Measurements from ENCODE around the gene SPTAN1.

The SPTAN1 gene

GRCh38 chr9:128632486-128632885, 80.1 kb downstream of the SPTAN1 start:
- DNase-seq (ENCODE audit: low read depth), result no peak

GRCh38 chr9:128633057-128633456, 80.7 kb downstream of the SPTAN1 start:
- no peak for DNase-seq (ENCODE audit: low read depth)

- DNase-seq (ENCODE audit: low read depth), result no peak
Observed at GRCh38 chr9:128633601-128634000, 81.2 kb downstream of the SPTAN1 start.

GRCh38 chr9:128634111-128634510, 81.7 kb downstream of the SPTAN1 start:
- DNase-seq (ENCODE audit: low read depth), result no peak

- DNase-seq (ENCODE audit: low read depth), result no peak
Observed at GRCh38 chr9:128634651-128635262, 82.4 kb downstream of the SPTAN1 start.

- no peak for DNase-seq (ENCODE audit: low read depth)
Observed at GRCh38 chr9:128635266-128636023, 83.1 kb downstream of the SPTAN1 start.

GRCh38 chr9:128636024-128636390, 83.6 kb downstream of the SPTAN1 start:
- DNase-seq (ENCODE audit: low read depth), result no peak

GRCh38 chr9:128636556-128637530, 84.5 kb downstream of the SPTAN1 start:
- DNase-seq (ENCODE audit: low read depth), result no peak

- no peak for DNase-seq (ENCODE audit: low read depth)
Observed at GRCh38 chr9:128637656-128638055, 85.3 kb downstream of the SPTAN1 start.

- DNase-seq (ENCODE audit: low read depth), result no peak
Observed at GRCh38 chr9:128638580-128638979, 86.2 kb downstream of the SPTAN1 start.

GRCh38 chr9:128640603-128641002, 88.2 kb downstream of the SPTAN1 start:
- DNase-seq (ENCODE audit: low read depth), result no peak

GRCh38 chr9:128642675-128643245, 90.4 kb downstream of the SPTAN1 start:
- no peak for DNase-seq (ENCODE audit: low read depth)

- no peak for DNase-seq (ENCODE audit: low read depth)
Observed at GRCh38 chr9:128643519-128644300, 91.3 kb downstream of the SPTAN1 start.

GRCh38 chr9:128648206-128648605, 95.8 kb downstream of the SPTAN1 start:
- peak; percentile 57 for DNase-seq (ENCODE audit: low read depth)

GRCh38 chr9:128651798-128652197, 99.4 kb downstream of the SPTAN1 start:
- DNase-seq (ENCODE audit: low read depth), result no peak

- no peak for DNase-seq (ENCODE audit: low read depth)
Observed at GRCh38 chr9:128653908-128654307, 101.5 kb downstream of the SPTAN1 start.

GRCh38 chr9:128654481-128654880, 102.1 kb downstream of the SPTAN1 start:
- no peak for DNase-seq (ENCODE audit: low read depth)

- DNase-seq (ENCODE audit: low read depth), result peak; percentile 95
Observed at GRCh38 chr9:128656416-128657343, 104.3 kb downstream of the SPTAN1 start, which contains the start of gene DYNC2I2. DYNC2I2 (minus strand) TSS chr9:128656847; CDS start chr9:128656726, 121 bp downstream.

- DNase-seq (ENCODE audit: low read depth), result no peak
Observed at GRCh38 chr9:128657344-128657704, 104.9 kb downstream of the SPTAN1 start.

GRCh38 chr9:128657796-128658195, 105.4 kb downstream of the SPTAN1 start:
- DNase-seq (ENCODE audit: low read depth), result no peak
